ENCODE data around the gene CLCN1. TPM values are rescaled to one million over a fixed set of nuclear protein-coding genes. Genes with fewer than 3 reads are reported as not detected.
A peak's percentile ranks its signal among the peaks of the same experiment; 100 is the strongest.

CLCN1 gene
- total and polyA plus RNA-seq, 4 donors = 0.06 to 0.68 (median 0.28) TPM; not detected in 1

GRCh38 chr7:143323653-143324052 is 7.7 kb downstream of the CLCN1 start:
- Histone ChIP-seq H3K4me1 (ENCODE audit: control insufficient read depth, insufficient read depth, low read length) (peaks cover 7% of the 10 kb centered on the region), H3K36me3 (ENCODE audit: control insufficient read depth, insufficient read depth, low read length) (no peaks in the 10 kb centered on the region), H3K27me3 (ENCODE audit: control insufficient read depth, insufficient read depth, low read length) (no peaks in the 10 kb centered on the region), H3K9me3 (ENCODE audit: control insufficient read depth, insufficient read depth, low read length) (no peaks in the 10 kb centered on the region), H3K4me3 (ENCODE audit: low read depth, low read length) (no peak overlapping the region), H3K27ac (ENCODE audit: low read depth, low read length) (peak overlapping the region; percentile 10)
- DNase-seq (ENCODE audit: low read depth in 4 of 6, low spot score in 6 of 6) = no peak
- WGBS (ENCODE audit: insufficient coverage) = 43% methylated on average over 9 of the region's 12 CpGs

- H3K4me3 ChIP-seq (ENCODE audit: low read depth, low read length) = no peak overlapping the region
- peak in 1 of 6 donors; percentile 48 for DNase-seq (ENCODE audit: low read depth in 4 of 6, low spot score in 6 of 6)
- no CpG with 5 or more reads among the region's 2 CpGs for WGBS (ENCODE audit: insufficient coverage)
- H3K36me3 ChIP-seq (ENCODE audit: control insufficient read depth, insufficient read depth, low read length) = no peaks in the 10 kb centered on the region
- no peak overlapping the region for H3K27ac ChIP-seq (ENCODE audit: low read depth, low read length)
- no peaks in the 10 kb centered on the region for H3K27me3 ChIP-seq (ENCODE audit: control insufficient read depth, insufficient read depth, low read length)
- H3K4me1 ChIP-seq (ENCODE audit: control insufficient read depth, insufficient read depth, low read length) = peaks cover 7% of the 10 kb centered on the region
- H3K9me3 ChIP-seq (ENCODE audit: control insufficient read depth, insufficient read depth, low read length) = no peaks in the 10 kb centered on the region
Observed at GRCh38 chr7:143325240-143325639, 9.3 kb downstream of the CLCN1 start.

- no peaks in the 10 kb centered on the region for H3K27me3 ChIP-seq (ENCODE audit: control insufficient read depth, insufficient read depth, low read length)
- DNase-seq (ENCODE audit: low read depth in 4 of 6, low spot score in 6 of 6) = no peak
- no peak overlapping the region for H3K27ac ChIP-seq (ENCODE audit: low read depth, low read length)
- WGBS (ENCODE audit: insufficient coverage) = 99% methylated on average over 4 of the region's 5 CpGs
- no peaks in the 10 kb centered on the region for H3K36me3 ChIP-seq (ENCODE audit: control insufficient read depth, insufficient read depth, low read length)
- H3K9me3 ChIP-seq (ENCODE audit: control insufficient read depth, insufficient read depth, low read length) = no peaks in the 10 kb centered on the region
- H3K4me3 ChIP-seq (ENCODE audit: low read depth, low read length) = no peak overlapping the region
- H3K4me1 ChIP-seq (ENCODE audit: control insufficient read depth, insufficient read depth, low read length) = peaks cover 7% of the 10 kb centered on the region
Observed at GRCh38 chr7:143327903-143328302, 12.0 kb downstream of the CLCN1 start.

- Histone ChIP-seq H3K27ac (ENCODE audit: low read depth, low read length) (no peak overlapping the region), H3K9me3 (ENCODE audit: control insufficient read depth, insufficient read depth, low read length) (no peaks in the 10 kb centered on the region), H3K27me3 (ENCODE audit: control insufficient read depth, insufficient read depth, low read length) (no peaks in the 10 kb centered on the region), H3K4me3 (ENCODE audit: low read depth, low read length) (no peak overlapping the region), H3K36me3 (ENCODE audit: control insufficient read depth, insufficient read depth, low read length) (no peaks in the 10 kb centered on the region), H3K4me1 (ENCODE audit: control insufficient read depth, insufficient read depth, low read length) (no peaks in the 10 kb centered on the region)
- DNase-seq (ENCODE audit: low read depth in 4 of 6, low spot score in 6 of 6) = no peak
- WGBS (ENCODE audit: insufficient coverage) = 84% methylated on average over 6 of the region's 10 CpGs
Observed at GRCh38 chr7:143329471-143330170, 13.7 kb downstream of the CLCN1 start.

GRCh38 chr7:143331179-143331801 is 15.4 kb downstream of the CLCN1 start:
- no peaks in the 10 kb centered on the region for H3K4me1 ChIP-seq (ENCODE audit: control insufficient read depth, insufficient read depth, low read length)
- H3K36me3 ChIP-seq (ENCODE audit: control insufficient read depth, insufficient read depth, low read length) = no peaks in the 10 kb centered on the region
- no peaks in the 10 kb centered on the region for H3K27me3 ChIP-seq (ENCODE audit: control insufficient read depth, insufficient read depth, low read length)
- WGBS (ENCODE audit: insufficient coverage) = no CpG with 5 or more reads among the region's 8 CpGs
- H3K9me3 ChIP-seq (ENCODE audit: control insufficient read depth, insufficient read depth, low read length) = no peaks in the 10 kb centered on the region
- DNase-seq (ENCODE audit: low read depth in 4 of 6, low spot score in 6 of 6) = no peak
- no peak overlapping the region for H3K27ac ChIP-seq (ENCODE audit: low read depth, low read length)
- H3K4me3 ChIP-seq (ENCODE audit: low read depth, low read length) = no peak overlapping the region

- Histone ChIP-seq H3K4me1 (ENCODE audit: control insufficient read depth, insufficient read depth, low read length) (no peaks in the 10 kb centered on the region), H3K4me3 (ENCODE audit: low read depth, low read length) (no peak overlapping the region), H3K27me3 (ENCODE audit: control insufficient read depth, insufficient read depth, low read length) (no peaks in the 10 kb centered on the region), H3K36me3 (ENCODE audit: control insufficient read depth, insufficient read depth, low read length) (no peaks in the 10 kb centered on the region), H3K27ac (ENCODE audit: low read depth, low read length) (no peak overlapping the region), H3K9me3 (ENCODE audit: control insufficient read depth, insufficient read depth, low read length) (no peaks in the 10 kb centered on the region)
- WGBS (ENCODE audit: insufficient coverage) = no CpG with 5 or more reads among the region's 1 CpG
- DNase-seq (ENCODE audit: low read depth in 4 of 6, low spot score in 6 of 6) = no peak
Observed at GRCh38 chr7:143334244-143334643, 18.3 kb downstream of the CLCN1 start.

GRCh38 chr7:143337216-143337615 is 21.3 kb downstream of the CLCN1 start:
- WGBS (ENCODE audit: insufficient coverage) = 100% methylated on average over 1 of the region's 3 CpGs
- Histone ChIP-seq H3K9me3 (ENCODE audit: control insufficient read depth, insufficient read depth, low read length) (no peaks in the 10 kb centered on the region), H3K27ac (ENCODE audit: low read depth, low read length) (no peak overlapping the region), H3K4me3 (ENCODE audit: low read depth, low read length) (no peak overlapping the region), H3K4me1 (ENCODE audit: control insufficient read depth, insufficient read depth, low read length) (no peaks in the 10 kb centered on the region), H3K27me3 (ENCODE audit: control insufficient read depth, insufficient read depth, low read length) (no peaks in the 10 kb centered on the region), H3K36me3 (ENCODE audit: control insufficient read depth, insufficient read depth, low read length) (no peaks in the 10 kb centered on the region)
- DNase-seq (ENCODE audit: low read depth in 4 of 6, low spot score in 6 of 6) = no peak

- Histone ChIP-seq H3K4me3 (ENCODE audit: low read depth, low read length) (no peak overlapping the region), H3K4me1 (ENCODE audit: control insufficient read depth, insufficient read depth, low read length) (peaks cover 6% of the 10 kb centered on the region), H3K27ac (ENCODE audit: low read depth, low read length) (no peak overlapping the region), H3K36me3 (ENCODE audit: control insufficient read depth, insufficient read depth, low read length) (no peaks in the 10 kb centered on the region), H3K27me3 (ENCODE audit: control insufficient read depth, insufficient read depth, low read length) (peaks cover 8% of the 10 kb centered on the region), H3K9me3 (ENCODE audit: control insufficient read depth, insufficient read depth, low read length) (no peaks in the 10 kb centered on the region)
- WGBS (ENCODE audit: insufficient coverage) = 94% methylated on average over 6 of the region's 8 CpGs
- DNase-seq (ENCODE audit: low read depth in 4 of 6, low spot score in 6 of 6) = no peak
Observed at GRCh38 chr7:143341842-143342241, 25.9 kb downstream of the CLCN1 start.

GRCh38 chr7:143343596-143343995 is 27.7 kb downstream of the CLCN1 start:
- H3K9me3 ChIP-seq (ENCODE audit: control insufficient read depth, insufficient read depth, low read length) = no peaks in the 10 kb centered on the region
- H3K4me3 ChIP-seq (ENCODE audit: low read depth, low read length) = no peak overlapping the region
- H3K27ac ChIP-seq (ENCODE audit: low read depth, low read length) = no peak overlapping the region
- peaks cover 6% of the 10 kb centered on the region for H3K4me1 ChIP-seq (ENCODE audit: control insufficient read depth, insufficient read depth, low read length)
- H3K27me3 ChIP-seq (ENCODE audit: control insufficient read depth, insufficient read depth, low read length) = peaks cover 8% of the 10 kb centered on the region
- no peaks in the 10 kb centered on the region for H3K36me3 ChIP-seq (ENCODE audit: control insufficient read depth, insufficient read depth, low read length)
- no peak for DNase-seq (ENCODE audit: low read depth in 4 of 6, low spot score in 6 of 6)
- 100% methylated on average over 1 of the region's 3 CpGs for WGBS (ENCODE audit: insufficient coverage)

- no peak overlapping the region for H3K27ac ChIP-seq (ENCODE audit: low read depth, low read length)
- no peaks in the 10 kb centered on the region for H3K9me3 ChIP-seq (ENCODE audit: control insufficient read depth, insufficient read depth, low read length)
- peaks cover 8% of the 10 kb centered on the region for H3K27me3 ChIP-seq (ENCODE audit: control insufficient read depth, insufficient read depth, low read length)
- H3K36me3 ChIP-seq (ENCODE audit: control insufficient read depth, insufficient read depth, low read length) = no peaks in the 10 kb centered on the region
- peak in 2 of 6 donors; percentile 61 to 74 for DNase-seq (ENCODE audit: low read depth in 4 of 6, low spot score in 6 of 6)
- H3K4me1 ChIP-seq (ENCODE audit: control insufficient read depth, insufficient read depth, low read length) = peaks cover 6% of the 10 kb centered on the region
- 4% methylated on average over 35 of the region's 35 CpGs for WGBS (ENCODE audit: insufficient coverage)
- peak overlapping the region; percentile 17 for H3K4me3 ChIP-seq (ENCODE audit: low read depth, low read length)
Observed at GRCh38 chr7:143345428-143345900, 29.6 kb downstream of the CLCN1 start.

Measured in spinal cord (tissue), 10 donors.